CD14-positive monocyte (primary cell): Measurements from ENCODE around the gene PLXNA4. TPM values are rescaled to one million over a fixed set of nuclear protein-coding genes. Genes with fewer than 3 reads are reported as not detected.

Source experiments
- DNase-seq, 3 donors: peaks; one replicate each; pipeline ENCODE4 v3.0.0-alpha.2; 2011 to 2022
- H2AFZ ChIP-seq: 2 replicates; pipeline ENCODE4 v1.6.0; 2012; ENCODE audit warnings: mild to moderate bottlenecking, low read depth, low read length, inconsistent platforms; ENCODE audit not compliant: insufficient read depth, poor library complexity, severe bottlenecking
- H3K27ac ChIP-seq, 2 donors: 1 replicate in 1 of 2; 2 replicates in 1 of 2; pipeline ENCODE4 v1.5.1; 2012 to 2013; ENCODE audit warnings: low read length in 2 of 2, control low read depth in 1 of 2, inconsistent platforms in 1 of 2, low read depth in 1 of 2, mild to moderate bottlenecking in 1 of 2
- H3K27me3 ChIP-seq, 2 donors: one replicate each; pipeline versions ENCODE4 v1.6.0 to v1.6.1; 2011 to 2013; ENCODE audit warnings: low read length in 2 of 2; ENCODE audit not compliant: control insufficient read depth in 2 of 2, insufficient read depth in 2 of 2
- H3K36me3 ChIP-seq, 2 donors: replicated peaks in 1 of 2; 1 replicate in 1 of 2; 2 replicates in 1 of 2; pipeline versions ENCODE4 v1.5.1 to v1.6.1; 2012 to 2013; ENCODE audit warnings: low read length in 2 of 2, control low read depth in 1 of 2, inconsistent platforms in 1 of 2, mild to moderate bottlenecking in 1 of 2; ENCODE audit not compliant: insufficient read depth in 2 of 2, control insufficient read depth in 1 of 2
- H3K4me1 ChIP-seq, 2 donors: 1 replicate in 1 of 2; 2 replicates in 1 of 2; pipeline versions ENCODE4 v1.5.1 to v1.6.1; 2012 to 2013; ENCODE audit warnings: low read length in 2 of 2, control low read depth in 1 of 2, inconsistent platforms in 1 of 2, mild to moderate bottlenecking in 1 of 2, moderate library complexity in 1 of 2; ENCODE audit not compliant: insufficient read depth in 2 of 2, control insufficient read depth in 1 of 2
- H3K4me2 ChIP-seq: replicated peaks from 2 replicates; pipeline ENCODE3; 2012; ENCODE audit warnings: low read length, moderate library complexity, mild to moderate bottlenecking; ENCODE audit not compliant: poor library complexity, severe bottlenecking; ENCODE audit errors: extremely low read depth
- H3K4me3 ChIP-seq, 3 experiments: fragments of 200-600 bp in 1 of 3; sonication (generic) in 1 of 3; replicated peaks in 1 of 3; 1 replicate in 2 of 3; 2 replicates in 1 of 3; pipeline ENCODE4 v1.5.1; 2011 to 2013; ENCODE audit warnings: low read length in 3 of 3, mild to moderate bottlenecking in 3 of 3, control low read depth in 2 of 3, low read depth in 2 of 3, inconsistent platforms in 1 of 3, moderate library complexity in 1 of 3
- H3K79me2 ChIP-seq: 2 replicates; pipeline ENCODE4 v1.6.0; 2012; ENCODE audit warnings: mild to moderate bottlenecking, control low read depth, inconsistent platforms, low read length, moderate library complexity; ENCODE audit not compliant: insufficient read depth
- H3K9ac ChIP-seq: 2 replicates; pipeline ENCODE4 v1.6.0; 2017; ENCODE audit warnings: low read length, mild to moderate bottlenecking; ENCODE audit not compliant: insufficient read depth, poor library complexity, severe bottlenecking
- H3K9me3 ChIP-seq, 2 donors: replicated peaks in 1 of 2; 1 replicate in 1 of 2; 2 replicates in 1 of 2; pipeline versions ENCODE4 v1.5.1 to v1.6.1; 2012 to 2013; ENCODE audit warnings: low read length in 2 of 2, control low read depth in 1 of 2; ENCODE audit not compliant: control insufficient read depth in 1 of 2, insufficient read depth in 1 of 2
- H4K20me1 ChIP-seq: 2 replicates; pipeline ENCODE4 v1.6.0; 2012; ENCODE audit warnings: mild to moderate bottlenecking, low read length, control low read depth, moderate library complexity; ENCODE audit not compliant: insufficient read depth
- H3K27ac Mint-ChIP-seq, 7 donors: one replicate each; pipeline ENCODE4 v1.8.0; 2020; ENCODE audit warnings: mild to moderate bottlenecking in 7 of 7, mixed read lengths in 7 of 7, moderate library complexity in 6 of 7, inconsistent platforms in 2 of 7
- H3K27me3 Mint-ChIP-seq, 3 donors: one replicate each; pipeline ENCODE4 v1.8.0; 2021 to 2022; ENCODE audit warnings: low read depth in 3 of 3, mild to moderate bottlenecking in 3 of 3, mixed read lengths in 3 of 3, moderate library complexity in 3 of 3, inconsistent platforms in 1 of 3
- H3K36me3 Mint-ChIP-seq, 2 donors: one replicate each; pipeline ENCODE4 v1.8.0; 2020; ENCODE audit warnings: mixed read lengths in 2 of 2, inconsistent platforms in 1 of 2, mild to moderate bottlenecking in 1 of 2
- H3K4me1 Mint-ChIP-seq: one replicate; pipeline ENCODE4 v1.8.0; 2020; ENCODE audit warnings: mild to moderate bottlenecking, mixed read lengths
- H3K4me3 Mint-ChIP-seq, 2 donors: one replicate each; pipeline ENCODE4 v1.8.0; 2020; ENCODE audit warnings: mild to moderate bottlenecking in 2 of 2, mixed read lengths in 2 of 2, moderate library complexity in 1 of 2
- H3K9me3 Mint-ChIP-seq, 7 donors: one replicate each; pipeline ENCODE4 v1.8.0; 2020 to 2022; ENCODE audit warnings: mixed read lengths in 7 of 7, mild to moderate bottlenecking in 6 of 7, moderate library complexity in 6 of 7, inconsistent platforms in 2 of 7
- CTCF ChIP-seq: fragments of 200-600 bp; IDR thresholded peaks from one replicate; pipeline ENCODE4 v1.8.0; 2022; ENCODE audit warnings: antibody characterized with exemption, mild to moderate bottlenecking
- WGBS: methylation state at CpG from one replicate; pipeline ENCODE4 v1.1.5; 2013; ENCODE audit warnings: missing lambda C conversion rate; ENCODE audit not compliant: insufficient coverage; 5-methylcytosine and 5-hydroxymethylcytosine counted together
- intact Hi-C, 2 donors: fragments of 100-400 bp; cut with micrococcal nuclease; formaldehyde crosslinking; loops; one replicate each; pipeline versions ENCODE4 v1.15.0 to v1.15.1; 2023
- polyA plus RNA-seq, 3 donors: library from polyadenylated mRNA; depleted of rRNA in 1 of 3; unstranded in 2 of 3; stranded (reverse) in 1 of 3; fragments of 300-500 nt in 2 of 3; fragments of >200 nt in 1 of 3; fragmentation: Illumina TruSeq in 2 of 3; gene quantifications; 1 replicate in 2 of 3; 2 replicates in 1 of 3; pipeline ENCODE4 v1.2.3, GENCODE V29; 2012 to 2021

Gene PLXNA4
- polyA plus RNA-seq, 3 donors: not detected

GRCh38 chr7:132450696-132451095, 125.6 kb downstream of the PLXNA4 start:
- Mint-ChIP-seq H3K4me3 (no peak overlapping the region), H3K27ac (no peak overlapping the region), H3K36me3 (no peaks in the 10 kb centered on the region), H3K4me1 (peaks cover 46% of the 10 kb centered on the region), H3K9me3 (peaks cover 0 to 3% (median 0%) of the 10 kb centered on the region in 7 donors), H3K27me3 (peaks cover 0 to 15% (median 6%) of the 10 kb centered on the region in 3 donors)
- Histone ChIP-seq H3K27ac (no peak overlapping the region), H3K4me3 (no peak overlapping the region), H3K4me2 (no peak overlapping the region), H2AFZ (no peak overlapping the region), H4K20me1 (no peaks in the 10 kb centered on the region), H3K4me1 (peaks cover 36% of the 10 kb centered on the region in 2 donors), H3K9ac (no peak overlapping the region), H3K9me3 (no peaks in the 10 kb centered on the region), H3K27me3 (no peaks in the 10 kb centered on the region), H3K79me2 (no peaks in the 10 kb centered on the region), H3K36me3 (no peaks in the 10 kb centered on the region)
- 60% methylated on average over 1 of the region's 1 CpG for WGBS
- intact Hi-C loops: no loop called here
- TF ChIP-seq CTCF: no peak
- DNase-seq: no peak

GRCh38 chr7:132450188-132450587, 126.1 kb downstream of the PLXNA4 start:
- Mint-ChIP-seq H3K27me3 (peaks cover 0 to 10% (median 6%) of the 10 kb centered on the region in 3 donors), H3K4me1 (peaks cover 50% of the 10 kb centered on the region), H3K4me3 (no peak overlapping the region), H3K9me3 (peaks cover 0 to 4% (median 0%) of the 10 kb centered on the region in 7 donors), H3K27ac (no peak overlapping the region), H3K36me3 (peaks cover 0 to under 1% of the 10 kb centered on the region in 2 donors)
- Histone ChIP-seq H3K9ac (no peak overlapping the region), H4K20me1 (no peaks in the 10 kb centered on the region), H3K4me1 (peaks cover 41% of the 10 kb centered on the region in 2 donors), H3K9me3 (no peaks in the 10 kb centered on the region), H2AFZ (no peak overlapping the region), H3K27ac (no peak overlapping the region), H3K27me3 (no peaks in the 10 kb centered on the region), H3K4me2 (no peak overlapping the region), H3K79me2 (no peaks in the 10 kb centered on the region), H3K36me3 (no peaks in the 10 kb centered on the region), H3K4me3 (no peak overlapping the region)
- no peak for DNase-seq
- intact Hi-C loops: no loop called here
- TF ChIP-seq CTCF: no peak
- no CpG with 5 or more reads among the region's 4 CpGs for WGBS
